HUES48 (cell line): ENCODE measurements around the gene ITGAD.

Source experiments
- H3K27ac ChIP-seq: one replicate; pipeline ENCODE4 v1.7.0; 2013; ENCODE audit warnings: low read depth, low read length, inconsistent platforms
- H3K27me3 ChIP-seq: 2 replicates; pipeline ENCODE4 v1.6.1; 2013; ENCODE audit warnings: mild to moderate bottlenecking, low read length; ENCODE audit not compliant: control insufficient read depth, insufficient read depth
- H3K36me3 ChIP-seq: 2 replicates; pipeline ENCODE4 v1.6.1; 2013; ENCODE audit warnings: low read length; ENCODE audit not compliant: control insufficient read depth, insufficient read depth
- H3K4me1 ChIP-seq: 2 replicates; pipeline ENCODE4 v1.6.1; 2013; ENCODE audit warnings: mild to moderate bottlenecking, low read length; ENCODE audit not compliant: control insufficient read depth, insufficient read depth
- H3K4me3 ChIP-seq: 2 replicates; pipeline ENCODE4 v1.5.1; 2013; ENCODE audit warnings: mild to moderate bottlenecking, low read depth, low read length
- H3K9ac ChIP-seq: 2 replicates; pipeline ENCODE4 v1.6.1; 2013; ENCODE audit warnings: mild to moderate bottlenecking, low read depth, low read length, moderate library complexity
- H3K9me3 ChIP-seq: 2 replicates; pipeline ENCODE4 v1.6.1; 2013; ENCODE audit warnings: low read length; ENCODE audit not compliant: control insufficient read depth, insufficient read depth

The ITGAD gene

GRCh38 chr16:31356566-31357323 lies 36.4 kb upstream of the ITGAD start:
- Histone ChIP-seq H3K4me1 (no peaks in the 10 kb centered on the region), H3K36me3 (no peaks in the 10 kb centered on the region)

DNA sequence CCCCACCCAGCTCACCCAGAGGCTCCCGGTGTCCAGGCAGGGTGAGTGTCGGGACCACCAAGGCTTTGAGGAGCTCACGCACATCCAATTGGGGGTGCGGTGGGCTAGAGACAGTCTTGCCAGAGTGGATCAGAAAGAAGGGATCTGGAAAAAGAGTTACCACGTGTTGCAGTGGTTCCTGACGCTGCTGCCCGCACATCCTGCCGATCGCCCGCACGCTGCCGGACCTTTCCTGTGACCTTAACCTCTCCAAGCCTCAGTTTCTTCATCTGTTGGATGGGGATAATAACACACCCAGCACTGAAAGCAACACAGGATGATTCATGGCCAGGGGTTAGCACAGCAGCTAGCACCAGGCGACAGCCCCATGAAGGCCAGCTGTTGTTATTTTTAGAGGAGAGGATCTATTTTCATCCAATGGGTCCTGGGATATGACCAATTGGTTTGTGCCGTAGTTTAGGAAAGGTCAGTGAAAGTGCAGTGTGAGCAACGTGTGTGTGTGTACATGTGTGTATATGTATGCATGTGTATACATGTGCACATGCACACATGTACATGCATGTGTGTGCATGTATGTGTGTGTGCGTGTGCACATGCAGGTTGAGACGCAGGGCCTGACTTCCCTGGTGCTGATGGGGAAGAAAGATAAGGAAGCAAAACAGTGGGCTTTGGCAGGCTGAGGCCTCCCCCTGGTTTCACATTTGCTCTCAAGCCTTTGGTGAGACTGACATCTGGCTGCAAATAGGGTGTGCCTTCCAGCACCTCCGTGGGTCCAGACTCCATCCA lies 35.6 kb upstream of the ITGAD start:
- Histone ChIP-seq H3K9ac (no peak overlapping the region), H3K4me1 (no peaks in the 10 kb centered on the region), H3K27me3 (no peaks in the 10 kb centered on the region), H3K36me3 (no peaks in the 10 kb centered on the region), H3K9me3 (no peaks in the 10 kb centered on the region), H3K4me3 (no peak overlapping the region), H3K27ac (no peak overlapping the region)

More at GRCh38 chr16:31356566-31357323, 36.4 kb upstream of the ITGAD start:
- H3K27me3 ChIP-seq, result no peaks in the 10 kb centered on the region
- no peak overlapping the region for H3K9ac ChIP-seq
- H3K27ac ChIP-seq, result no peak overlapping the region
- H3K4me3 ChIP-seq, result no peak overlapping the region
- no peaks in the 10 kb centered on the region for H3K9me3 ChIP-seq

DNA sequence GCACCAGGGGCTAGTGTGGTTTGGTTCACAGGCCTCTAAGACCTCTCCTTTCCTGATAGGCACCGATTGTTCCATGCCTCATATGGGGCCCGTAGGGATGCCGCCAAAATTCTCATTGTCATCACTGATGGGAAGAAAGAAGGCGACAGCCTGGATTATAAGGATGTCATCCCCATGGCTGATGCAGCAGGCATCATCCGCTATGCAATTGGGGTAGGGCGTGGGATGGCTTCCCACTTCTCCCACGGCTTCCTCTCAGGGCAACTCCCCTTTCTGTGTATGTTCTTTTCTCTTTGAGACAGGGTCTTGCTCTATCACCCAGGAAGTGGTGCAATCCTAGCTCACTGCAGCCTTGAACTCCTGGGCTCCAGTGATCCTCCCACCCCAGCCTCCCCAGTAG lies 32.9 kb upstream of the ITGAD start:
- Histone ChIP-seq H3K4me3 (no peak overlapping the region), H3K4me1 (no peaks in the 10 kb centered on the region), H3K9ac (no peak overlapping the region), H3K27ac (no peak overlapping the region), H3K9me3 (no peaks in the 10 kb centered on the region), H3K36me3 (no peaks in the 10 kb centered on the region), H3K27me3 (no peaks in the 10 kb centered on the region)

DNA sequence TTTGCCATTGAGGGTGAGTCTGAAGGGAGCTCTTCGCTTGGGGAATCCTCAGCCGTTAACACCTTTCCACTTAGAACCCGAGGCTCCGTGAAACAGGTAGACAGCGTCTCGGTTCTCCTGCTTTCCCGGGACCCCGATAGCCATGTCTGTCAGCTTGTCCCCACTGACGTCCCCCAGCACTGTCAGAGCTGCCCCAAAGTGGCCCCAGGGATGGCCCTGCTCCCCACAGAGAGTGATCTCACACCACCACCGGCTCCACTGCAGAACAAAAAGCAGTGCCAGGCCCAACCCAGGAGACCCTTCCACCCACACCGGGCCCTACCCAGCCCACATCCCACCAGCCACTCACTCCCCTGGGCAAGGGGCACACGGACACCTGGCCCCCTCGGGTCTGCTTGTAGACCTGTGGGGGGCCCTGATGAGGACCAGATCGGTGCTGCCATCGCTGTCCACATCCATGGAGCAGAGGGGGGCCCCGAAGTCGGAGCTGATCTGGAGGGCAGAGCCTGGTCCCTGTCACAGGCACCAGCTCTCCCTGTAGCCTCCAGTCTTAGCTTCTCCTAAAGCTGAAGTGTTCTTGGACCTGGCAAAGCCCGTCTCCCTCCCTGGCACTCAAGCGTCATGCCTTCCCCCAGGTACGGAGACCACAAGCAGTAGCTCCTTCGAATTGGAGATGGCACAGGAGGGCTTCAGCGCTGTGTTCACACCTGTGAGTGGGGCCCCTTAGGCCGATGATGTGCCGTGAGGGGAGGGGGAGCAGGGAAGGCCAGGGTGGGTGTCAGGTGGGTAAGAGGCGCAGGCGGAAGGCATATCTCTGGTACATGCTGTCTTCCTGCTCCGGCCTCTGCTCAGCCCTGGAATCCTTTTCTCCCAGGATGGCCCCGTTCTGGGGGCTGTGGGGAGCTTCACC lies 31.7 kb upstream of the ITGAD start:
- Histone ChIP-seq H3K4me1 (no peaks in the 10 kb centered on the region), H3K9me3 (no peaks in the 10 kb centered on the region), H3K9ac (no peak overlapping the region), H3K36me3 (no peaks in the 10 kb centered on the region), H3K27me3 (no peaks in the 10 kb centered on the region), H3K27ac (no peak overlapping the region), H3K4me3 (no peak overlapping the region)

GRCh38 chr16:31362476-31363405 lies 30.4 kb upstream of the ITGAD start:
- H3K4me3 ChIP-seq, result no peak overlapping the region
- H3K27ac ChIP-seq, result no peak overlapping the region
- H3K9me3 ChIP-seq, result no peaks in the 10 kb centered on the region
- H3K36me3 ChIP-seq, result no peaks in the 10 kb centered on the region
- no peak overlapping the region for H3K9ac ChIP-seq
- H3K4me1 ChIP-seq, result no peaks in the 10 kb centered on the region
- H3K27me3 ChIP-seq, result no peaks in the 10 kb centered on the region

GRCh38 chr16:31363721-31364120 lies 29.4 kb upstream of the ITGAD start:
- Histone ChIP-seq H3K36me3 (no peaks in the 10 kb centered on the region), H3K4me1 (no peaks in the 10 kb centered on the region), H3K9ac (no peak overlapping the region), H3K27me3 (no peaks in the 10 kb centered on the region), H3K27ac (no peak overlapping the region), H3K4me3 (no peak overlapping the region), H3K9me3 (no peaks in the 10 kb centered on the region)

- no peak overlapping the region for H3K4me3 ChIP-seq
- no peaks in the 10 kb centered on the region for H3K36me3 ChIP-seq
- no peaks in the 10 kb centered on the region for H3K4me1 ChIP-seq
- H3K9ac ChIP-seq, result no peak overlapping the region
- H3K27ac ChIP-seq, result no peak overlapping the region
- no peaks in the 10 kb centered on the region for H3K9me3 ChIP-seq
- H3K27me3 ChIP-seq, result no peaks in the 10 kb centered on the region
Measured at GRCh38 chr16:31364421-31364820, 28.7 kb upstream of the ITGAD start.

DNA sequence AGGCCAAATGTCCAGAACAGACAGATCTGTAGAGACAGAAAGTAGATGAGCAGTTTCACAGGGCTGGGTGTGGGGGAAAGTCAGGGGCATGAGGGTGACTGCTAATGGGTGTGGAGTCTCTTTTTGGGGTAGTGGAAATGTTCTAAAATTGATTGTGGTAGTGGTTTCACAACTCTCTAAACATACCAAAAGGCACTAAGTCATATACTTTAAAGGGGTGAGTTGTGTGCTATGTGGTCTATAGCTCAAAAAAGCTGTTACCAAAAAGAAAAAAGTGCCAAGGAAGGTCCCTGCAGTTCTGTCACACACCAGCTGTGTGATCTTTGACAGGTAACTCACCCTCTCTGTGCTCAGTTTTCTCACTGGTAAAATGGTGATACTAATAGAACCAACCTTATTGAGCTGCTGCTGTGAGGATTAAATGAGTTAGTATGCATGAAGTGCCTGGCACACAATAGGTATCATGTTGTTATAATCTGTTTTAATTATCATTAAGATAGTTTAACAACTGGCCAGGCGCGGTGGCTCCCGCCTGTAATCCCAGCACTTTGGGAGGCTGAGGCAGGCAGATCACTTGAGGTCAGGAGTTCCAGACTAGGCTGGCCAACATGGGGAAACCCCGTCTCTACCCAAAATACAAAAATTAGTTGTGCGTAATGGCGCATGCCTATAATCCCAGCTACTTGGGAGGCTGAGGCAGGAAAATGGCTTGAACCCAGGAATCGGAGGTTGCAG lies 27.8 kb upstream of the ITGAD start:
- Histone ChIP-seq H3K9ac (no peak overlapping the region), H3K27ac (no peak overlapping the region), H3K4me1 (no peaks in the 10 kb centered on the region), H3K4me3 (no peak overlapping the region), H3K27me3 (no peaks in the 10 kb centered on the region), H3K9me3 (no peaks in the 10 kb centered on the region), H3K36me3 (no peaks in the 10 kb centered on the region)

GRCh38 chr16:31367853-31368252 lies 25.3 kb upstream of the ITGAD start:
- Histone ChIP-seq H3K36me3 (no peaks in the 10 kb centered on the region), H3K27ac (no peak overlapping the region), H3K4me1 (no peaks in the 10 kb centered on the region), H3K4me3 (no peak overlapping the region), H3K27me3 (no peaks in the 10 kb centered on the region), H3K9ac (no peak overlapping the region), H3K9me3 (no peaks in the 10 kb centered on the region)
